Measurements from ENCODE around the gene SDK2.
"Not testable (repeated sequence)": the region's sequence is repeated elsewhere in the genome, so short reads cannot be mapped to it uniquely, and the experiment has no call there.

SDK2 gene

DNA sequence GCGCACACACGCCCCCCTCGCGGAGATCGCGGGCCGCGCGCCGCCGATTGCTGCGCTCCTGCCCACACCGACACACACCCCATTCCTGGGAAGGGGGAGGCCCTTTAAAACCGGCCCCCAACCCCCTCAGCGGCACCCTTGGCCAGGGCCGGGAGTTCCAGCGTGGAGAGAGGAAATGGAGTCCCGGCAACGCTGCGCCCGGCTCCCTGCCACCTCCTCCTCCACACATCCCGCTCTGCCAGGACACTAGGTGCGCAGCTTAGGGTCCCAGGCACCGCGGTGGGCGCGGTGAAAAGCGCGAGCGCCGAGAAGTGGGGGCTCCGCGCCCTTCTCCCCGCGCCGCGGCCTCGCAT lies 332.8 kb downstream of the SDK2 start:
- DNase-seq, result no peak

GRCh38 chr17:73309727-73310596 lies 334.3 kb downstream of the SDK2 start:
- no peak for DNase-seq

- DNase-seq, result not testable (repeated sequence)
Measured at GRCh38 chr17:73308959-73309358, 335.3 kb downstream of the SDK2 start.

- DNase-seq, result no peak
Measured at GRCh38 chr17:73308017-73308823, 336.0 kb downstream of the SDK2 start.

DNA sequence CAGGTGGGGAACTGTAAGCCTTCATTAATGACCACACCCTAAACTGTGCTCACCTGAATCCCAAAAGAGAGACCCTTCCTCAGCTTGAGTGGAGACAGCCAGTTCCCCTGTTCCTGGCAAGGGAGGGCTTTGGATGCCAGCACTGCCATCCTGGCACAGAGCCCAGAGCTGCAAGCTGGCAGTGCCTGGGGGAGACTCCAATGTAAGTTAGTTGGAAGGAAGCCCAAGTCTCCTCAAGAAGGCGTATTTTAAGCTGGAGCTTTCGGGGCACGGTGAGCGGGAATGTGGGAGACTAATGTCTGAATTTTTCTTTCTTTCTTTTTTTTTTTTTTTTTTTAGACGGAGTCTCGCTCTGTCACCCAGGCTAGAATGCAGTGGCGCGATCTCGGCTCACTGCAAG lies 337.1 kb downstream of the SDK2 start:
- DNase-seq, result no peak

DNA sequence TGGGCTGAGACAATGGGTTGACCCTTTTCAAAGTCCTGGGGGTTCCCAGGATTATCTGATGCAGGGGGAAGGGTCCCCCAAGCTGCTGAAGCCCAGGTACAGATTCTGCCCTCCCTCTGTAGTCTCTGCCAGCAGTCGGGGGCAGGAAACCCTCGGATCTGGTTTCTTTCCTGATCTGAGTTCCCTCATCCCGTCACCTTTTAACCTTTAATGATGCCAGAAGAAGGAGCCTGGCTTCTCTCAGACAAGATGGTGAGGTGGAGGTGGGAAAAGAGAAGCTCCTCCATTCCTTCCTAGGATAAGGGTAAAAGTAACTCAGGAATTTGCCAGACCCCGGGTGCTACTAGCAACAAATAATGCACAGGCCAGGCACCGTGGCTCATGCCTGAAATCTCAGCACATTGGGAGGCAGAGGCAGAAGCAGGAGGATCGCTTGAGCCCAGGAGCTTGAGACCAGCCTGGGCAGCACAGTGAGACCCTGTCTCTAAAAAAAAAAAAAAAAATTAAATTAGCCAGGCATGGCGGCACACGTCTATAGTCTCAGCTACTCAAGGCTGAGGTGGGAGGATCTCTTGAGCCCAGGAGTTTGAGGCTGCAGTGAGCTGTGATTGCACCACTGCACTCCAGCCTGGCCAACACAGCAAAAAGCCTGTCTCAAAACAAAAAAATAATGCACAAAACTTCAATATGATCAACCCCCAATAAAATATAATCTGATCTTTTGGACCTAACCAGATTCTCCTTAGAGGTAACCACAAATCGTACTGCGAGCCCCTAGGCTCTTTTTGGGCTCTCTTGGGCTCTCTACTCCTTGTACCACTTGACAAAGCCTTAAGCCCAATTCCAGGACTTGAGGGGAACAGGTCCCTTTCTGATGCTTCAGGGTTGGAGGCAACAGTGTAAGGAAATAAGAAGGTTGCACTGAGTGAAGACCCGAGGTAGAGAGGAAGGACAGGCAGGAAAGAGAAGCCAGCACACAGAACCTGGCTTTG lies 338.1 kb downstream of the SDK2 start:
- DNase-seq, result no peak

DNA sequence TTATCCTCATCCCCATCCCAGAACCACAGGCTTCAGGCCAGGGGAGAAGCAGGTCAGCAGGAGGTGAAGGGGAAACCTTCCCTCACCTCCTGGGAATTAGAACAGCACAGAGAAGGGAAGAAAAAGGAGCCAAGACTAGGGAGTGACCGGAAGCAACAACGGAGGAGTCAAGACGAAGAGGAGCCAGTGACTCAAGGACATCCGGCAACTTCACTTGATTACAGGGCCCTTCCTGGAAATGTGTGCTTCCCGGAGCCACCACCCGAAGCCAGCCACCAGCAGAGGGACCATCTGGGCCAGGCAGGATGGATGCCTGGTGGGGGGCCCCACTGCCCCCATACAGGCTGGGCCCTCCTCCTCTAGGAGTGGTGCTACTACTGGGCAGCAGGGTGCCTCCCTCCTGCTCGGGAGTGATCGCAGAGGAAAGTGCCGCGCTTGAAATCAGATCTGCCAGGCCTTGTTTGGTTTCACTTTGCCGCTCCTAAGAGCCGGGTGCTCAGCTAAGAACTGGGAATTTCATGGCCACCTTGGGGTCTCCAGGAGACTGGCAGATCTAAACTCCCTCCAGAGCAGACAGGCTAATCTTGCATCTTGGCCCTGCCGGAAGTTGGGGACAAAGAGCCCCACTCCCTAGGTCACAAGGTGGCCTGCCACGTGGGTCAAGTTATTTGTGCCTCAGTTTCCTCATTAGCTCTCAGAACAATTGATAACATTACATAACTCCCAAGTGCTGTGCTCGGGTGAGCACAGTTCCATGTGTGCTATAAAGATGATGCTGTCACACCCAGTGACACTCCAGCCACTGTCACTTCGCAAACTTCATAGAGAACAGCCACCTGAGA lies 339.1 kb downstream of the SDK2 start:
- DNase-seq, result no peak

DNA sequence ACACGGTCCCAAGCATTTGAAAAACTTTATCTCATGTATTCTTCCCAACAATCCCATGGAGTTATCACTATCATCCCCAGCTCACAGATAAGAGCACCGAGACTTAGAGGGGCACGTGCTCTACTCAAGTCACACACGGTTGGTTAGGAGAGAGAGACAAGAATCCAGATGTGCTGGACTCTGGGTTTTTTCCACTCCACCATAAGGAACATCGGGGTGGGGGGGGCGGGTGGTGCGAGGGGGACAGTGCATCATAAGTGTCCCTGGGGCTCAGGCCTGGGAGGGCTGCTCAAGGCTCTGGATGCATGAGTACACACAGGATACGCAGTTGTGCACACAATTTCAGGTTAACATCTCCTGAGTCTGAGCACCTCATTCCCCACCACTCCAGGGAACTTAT lies 339.8 kb downstream of the SDK2 start:
- DNase-seq, result no peak

DNA sequence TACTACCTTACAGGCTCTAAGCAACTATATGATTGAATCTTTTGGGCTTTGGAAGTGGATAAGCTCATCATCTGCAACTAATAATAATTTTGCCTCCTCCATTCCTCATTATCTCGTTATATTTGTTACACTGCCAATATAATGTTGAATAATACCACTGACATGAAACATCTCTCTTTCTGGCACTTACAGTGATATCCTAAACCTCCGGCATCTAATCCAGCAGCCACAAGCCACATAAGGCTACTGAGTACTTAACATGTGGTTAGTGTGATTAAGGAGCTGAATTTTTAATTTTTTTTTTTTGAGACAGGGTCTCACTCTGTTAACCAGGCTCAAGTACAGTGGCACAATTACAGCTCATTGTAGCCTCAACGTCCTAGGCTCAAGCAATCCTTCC lies 342.1 kb downstream of the SDK2 start:
- no peak for DNase-seq

- no peak for DNase-seq
Measured at GRCh38 chr17:73301369-73301768, 342.9 kb downstream of the SDK2 start.

GRCh38 chr17:73300392-73300791 lies 343.9 kb downstream of the SDK2 start:
- no peak for DNase-seq

- no peak for DNase-seq
Measured at GRCh38 chr17:73297934-73298861, 346.0 kb downstream of the SDK2 start.

- no peak for DNase-seq
Measured at GRCh38 chr17:73293480-73293911, 350.7 kb downstream of the SDK2 start.

- DNase-seq, result no peak
Measured at GRCh38 chr17:73293031-73293430, 351.2 kb downstream of the SDK2 start.

- no peak for DNase-seq
Measured at GRCh38 chr17:73292031-73292531, 352.2 kb downstream of the SDK2 start.

- peak; percentile 18 for DNase-seq
Measured at GRCh38 chr17:73291260-73291801, 352.9 kb downstream of the SDK2 start.

DNA sequence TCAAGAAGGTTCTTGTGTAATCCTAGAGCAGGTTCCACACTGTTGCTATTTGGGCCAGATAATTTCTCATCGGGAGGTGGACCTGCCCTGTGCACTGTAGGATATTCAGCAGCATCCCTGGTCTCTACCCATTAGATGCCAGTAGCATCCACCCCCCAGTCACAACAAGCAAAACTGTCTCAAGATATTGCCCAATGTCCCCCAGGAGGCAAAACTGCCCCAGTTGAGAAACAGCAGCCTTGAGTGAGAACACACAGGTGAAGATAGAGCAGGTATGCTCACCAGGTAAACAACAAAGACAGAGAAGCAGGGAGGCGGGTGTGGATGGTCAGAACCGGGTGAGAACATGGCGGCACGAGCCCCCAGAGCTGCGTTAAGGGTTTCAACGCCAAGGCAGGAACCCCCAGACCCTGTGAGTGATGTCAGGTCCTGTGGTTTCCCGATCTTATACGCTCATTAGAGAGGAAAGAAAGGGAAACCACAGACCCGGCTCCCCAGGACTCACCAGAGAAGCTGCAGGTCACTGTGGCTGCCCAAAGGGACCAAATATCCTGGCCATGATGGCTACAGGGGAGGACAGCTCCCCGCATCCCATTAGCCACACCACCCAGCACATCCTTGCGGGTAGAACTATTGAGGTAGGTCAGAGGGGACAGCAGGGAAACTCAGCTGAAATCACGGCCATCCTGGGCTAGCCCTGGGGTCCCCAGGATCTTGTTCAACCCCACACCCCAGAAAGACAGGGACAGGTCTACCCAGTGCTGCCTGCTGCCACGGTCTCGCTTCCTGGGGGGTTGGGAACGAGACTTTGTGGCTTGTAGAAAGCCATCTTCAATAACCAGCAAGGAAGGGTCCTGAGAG lies 353.6 kb downstream of the SDK2 start:
- no peak for DNase-seq

GRCh38 chr17:73289549-73290254 lies 354.5 kb downstream of the SDK2 start:
- no peak for DNase-seq

All from CD4-positive, alpha-beta T cell treated with Interleukin-17A for 1 hour (primary cell).